Fibroblast of lung (primary cell): Measurements from ENCODE around the gene FNDC3B. TPM values are rescaled to one million over a fixed set of nuclear protein-coding genes. Genes with fewer than 3 reads are reported as not detected.

Experiments
- DNase-seq, 2 donors: peaks; one replicate each; pipeline versions ENCODE4 v3.0.0 to v3.0.0-alpha.2; 2010; ENCODE audit warnings: low read depth in 2 of 2
- H2AFZ ChIP-seq: 2 replicates; pipeline ENCODE4 v1.5.1; 2012; ENCODE audit warnings: low read length, control low read depth, inconsistent platforms
- H3K27ac ChIP-seq: 2 replicates; pipeline ENCODE4 v1.5.1; 2011; ENCODE audit warnings: low read length, control low read depth; ENCODE audit not compliant: insufficient read depth
- H3K27me3 ChIP-seq: 2 replicates; pipeline ENCODE4 v1.5.1; 2011; ENCODE audit warnings: mild to moderate bottlenecking, low read length; ENCODE audit not compliant: control insufficient read depth, insufficient read depth
- H3K36me3 ChIP-seq: 2 replicates; pipeline ENCODE4 v1.5.1; 2011; ENCODE audit warnings: low read length; ENCODE audit not compliant: control insufficient read depth, insufficient read depth
- H3K4me1 ChIP-seq: 2 replicates; pipeline ENCODE4 v1.5.1; 2011; ENCODE audit warnings: low read length; ENCODE audit not compliant: control insufficient read depth, insufficient read depth; ENCODE audit errors: extremely low read depth
- H3K4me2 ChIP-seq: 2 replicates; pipeline ENCODE4 v1.5.1; 2011; ENCODE audit warnings: low read length, control low read depth; ENCODE audit not compliant: insufficient read depth; ENCODE audit errors: extremely low read depth
- H3K4me3 ChIP-seq, 4 experiments: fragments of 200-600 bp in 1 of 4; sonication (generic) in 1 of 4; replicated peaks in 1 of 4; 2 replicates each; pipeline ENCODE4 v1.5.1; 2011 to 2016; ENCODE audit warnings: low read length in 4 of 4, low read depth in 3 of 4, mild to moderate bottlenecking in 3 of 4, control low read depth in 2 of 4, inconsistent platforms in 1 of 4, mixed read lengths in 1 of 4; ENCODE audit not compliant: insufficient read depth in 1 of 4; ENCODE audit errors: control extremely low read depth in 1 of 4
- H3K79me2 ChIP-seq: 2 replicates; pipeline ENCODE4 v1.5.1; 2012; ENCODE audit warnings: mild to moderate bottlenecking, low read length, inconsistent platforms; ENCODE audit not compliant: control insufficient read depth, insufficient read depth
- H3K9ac ChIP-seq: 2 replicates; pipeline ENCODE4 v1.5.1; 2011; ENCODE audit warnings: mild to moderate bottlenecking, low read length, control low read depth; ENCODE audit not compliant: insufficient read depth
- H3K9me3 ChIP-seq: 2 replicates; pipeline ENCODE4 v1.5.1; 2012; ENCODE audit warnings: low read depth, low read length; ENCODE audit not compliant: control insufficient read depth, insufficient read depth
- H4K20me1 ChIP-seq: 2 replicates; pipeline ENCODE4 v1.5.1; 2011; ENCODE audit warnings: low read length; ENCODE audit not compliant: control insufficient read depth, insufficient read depth; ENCODE audit errors: extremely low read depth
- CTCF ChIP-seq, 2 donors: IDR thresholded peaks in 1 of 2; conservative IDR thresholded peaks in 1 of 2; 1 replicate in 1 of 2; 2 replicates in 1 of 2; pipeline ENCODE4 v1.5.1; 2011 to 2012; ENCODE audit warnings: low read length in 2 of 2, control low read depth in 1 of 2, inconsistent platforms in 1 of 2, low read depth in 1 of 2, mild to moderate bottlenecking in 1 of 2
- EZH2 ChIP-seq: IDR thresholded peaks from 2 replicates; pipeline ENCODE4 v1.5.1; 2012; ENCODE audit warnings: low read length, control low read depth, mild to moderate bottlenecking; ENCODE audit errors: missing control alignments
- polyA plus RNA-seq, 2 donors: library from polyadenylated mRNA; depleted of rRNA in 1 of 2; stranded (reverse) in 1 of 2; unstranded in 1 of 2; fragments of >200 nt; gene quantifications; 2 replicates each; pipeline ENCODE4 v1.2.1, GENCODE V29; 2011 to 2012; ENCODE audit warnings: missing spikeins in 1 of 2
- total RNA-seq: library from RNA; depleted of rRNA; stranded (reverse); fragments of >200 nt; gene quantifications from 2 replicates; pipeline ENCODE4 v1.2.1, GENCODE V29; 2014

The FNDC3B gene
- total and polyA plus RNA-seq, 2 donors (not counting 1 experiment from before 2014, with no cell fraction given): 26.1 to 76.8 TPM

DNA sequence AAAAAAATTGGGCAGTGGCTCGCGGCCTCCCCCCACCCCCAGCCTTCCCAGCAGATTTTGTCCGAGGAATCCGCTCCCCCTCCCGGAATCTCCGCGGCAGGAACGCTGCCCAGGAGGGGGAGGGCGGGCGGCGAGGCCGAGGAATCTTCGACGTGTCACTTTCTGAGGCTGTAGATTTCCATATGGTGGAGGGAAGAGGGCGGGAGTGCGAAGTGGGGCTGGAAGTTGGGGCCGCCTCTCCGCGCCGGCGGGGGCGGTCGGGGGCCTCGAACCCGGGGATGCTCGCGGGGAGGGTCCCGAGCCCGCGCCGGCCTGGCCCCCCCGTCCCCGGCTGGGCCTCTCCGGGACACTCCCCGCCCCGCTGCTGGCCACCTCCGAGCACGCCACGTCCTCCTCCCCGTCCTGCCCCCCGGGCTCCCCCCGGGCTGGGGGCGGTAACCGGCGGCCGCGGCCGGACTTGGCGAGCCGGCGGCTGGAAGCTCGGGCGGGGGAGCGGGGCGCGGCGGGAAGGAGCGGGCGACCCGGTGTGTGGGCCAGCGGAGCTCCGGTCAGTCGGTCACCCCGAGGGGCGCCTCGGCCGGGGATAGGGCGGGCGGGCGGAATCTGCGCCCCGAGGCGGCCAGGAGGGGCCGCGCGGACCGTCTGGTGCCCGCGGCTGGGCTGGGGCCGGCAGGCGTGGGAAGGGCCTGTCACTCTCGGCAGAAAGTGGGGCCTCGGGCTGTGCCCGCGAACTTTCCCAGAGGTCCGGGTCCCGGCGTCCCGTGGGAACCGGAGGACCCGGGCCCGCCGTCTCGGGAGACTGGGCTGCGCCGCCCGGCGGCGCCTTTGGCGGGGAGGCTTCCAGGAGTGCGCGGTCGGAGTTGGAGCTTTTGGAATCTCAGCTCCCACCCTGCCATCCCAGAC, 951 bp downstream of the FNDC3B start:
- peak; percentile 27 for TF ChIP-seq CTCF (conservative IDR thresholded peaks at IDR 0.05 in 1 of 2, IDR thresholded peaks at IDR 0.05 in 1 of 2; ENCODE audit: low read depth in 1 of 2, low read length in 2 of 2)
- no peak for TF ChIP-seq EZH2
- H3K4me2 ChIP-seq: peak overlapping the region; percentile 95

GRCh38 chr3:172040981-172041963, 1.9 kb downstream of the FNDC3B start:
- peaks cover 12% of the 10 kb centered on the region for H3K4me1 ChIP-seq
- no peak for TF ChIP-seq EZH2
- TF ChIP-seq CTCF (conservative IDR thresholded peaks at IDR 0.05 in 1 of 2, IDR thresholded peaks at IDR 0.05 in 1 of 2; ENCODE audit: low read depth in 1 of 2, low read length in 2 of 2): no peak
- no peak overlapping the region for H2AFZ ChIP-seq
- DNase-seq: peak; percentile 55 to 58
- peaks cover 4% of the 10 kb centered on the region for H4K20me1 ChIP-seq
- no peaks in the 10 kb centered on the region for H3K9me3 ChIP-seq
- H3K79me2 ChIP-seq: peaks cover 63% of the 10 kb centered on the region
- peak overlapping the region; percentile 99 for H3K9ac ChIP-seq
- no peaks in the 10 kb centered on the region for H3K27me3 ChIP-seq
- H3K4me2 ChIP-seq: peak overlapping the region; percentile 95
- peak overlapping the region; percentile 79 to 97 (median 92) for H3K4me3 ChIP-seq
- H3K36me3 ChIP-seq: no peaks in the 10 kb centered on the region
- peak overlapping the region; percentile 98 for H3K27ac ChIP-seq

More for the DNA sequence above, 951 bp downstream of the FNDC3B start:
- Histone ChIP-seq H4K20me1 (no peaks in the 10 kb centered on the region), H3K36me3 (no peaks in the 10 kb centered on the region), H3K4me3 (peak overlapping the region; percentile 79 to 97 (median 92)), H3K9ac (peak overlapping the region; percentile 99), H2AFZ (no peak overlapping the region), H3K4me1 (peaks cover 10% of the 10 kb centered on the region), H3K79me2 (peaks cover 54% of the 10 kb centered on the region), H3K9me3 (no peaks in the 10 kb centered on the region), H3K27ac (peak overlapping the region; percentile 98), H3K27me3 (no peaks in the 10 kb centered on the region)
- DNase-seq: peak; percentile 86 to 88
